NOMO-1 treated with DMSO at 0.1 percent for 48 hours (cell line): Measurements from ENCODE around the gene DHX34.
"Not testable (repeated sequence)": the region's sequence is repeated elsewhere in the genome, so short reads cannot be mapped to it uniquely, and the experiment has no call there.

ENCODE experiments used
- DNase-seq: peaks from one replicate; lab custom pipeline; 2025; ENCODE audit not compliant: unreplicated experiment; lab: John Stamatoyannopoulos, UW

DHX34 gene

GRCh38 chr19:47348819-47349795 is at the start of gene DHX34:
DHX34 (plus strand) TSS chr19:47349315; CDS start chr19:47353031, 3,716 bp downstream.
- peak; percentile 99 for DNase-seq

- DNase-seq, result not testable (repeated sequence)
Observed at GRCh38 chr19:47300867-47301266, 48.2 kb upstream of the DHX34 start.

- DNase-seq, result peak; percentile 30
Observed at GRCh38 chr19:47302249-47302648, 46.9 kb upstream of the DHX34 start.

- no peak for DNase-seq
Observed at GRCh38 chr19:47303966-47304365, 45.1 kb upstream of the DHX34 start.

GRCh38 chr19:47305309-47305751 is 43.8 kb upstream of the DHX34 start:
- DNase-seq, result peak; percentile 13

- DNase-seq, result no peak
Observed at GRCh38 chr19:47306303-47306702, 42.8 kb upstream of the DHX34 start.

GRCh38 chr19:47309038-47309437 is 40.1 kb upstream of the DHX34 start:
- DNase-seq, result no peak

- DNase-seq, result no peak
Observed at GRCh38 chr19:47309608-47310007, 39.5 kb upstream of the DHX34 start, which contains the start of gene C5AR1. C5AR1 (plus strand) TSS chr19:47309861; CDS start chr19:47309896, 35 bp downstream.

- no peak for DNase-seq
Observed at GRCh38 chr19:47310323-47310722, 38.8 kb upstream of the DHX34 start.

- peak; percentile 84 for DNase-seq
Observed at GRCh38 chr19:47310819-47311218, 38.3 kb upstream of the DHX34 start.

GRCh38 chr19:47312366-47313006 is 36.6 kb upstream of the DHX34 start:
- DNase-seq, result no peak

GRCh38 chr19:47313754-47314295 is 35.3 kb upstream of the DHX34 start:
- no peak for DNase-seq

- DNase-seq, result peak; percentile 99
Observed at GRCh38 chr19:47315125-47315821, 33.8 kb upstream of the DHX34 start.

- DNase-seq, result no peak
Observed at GRCh38 chr19:47316513-47316912, 32.6 kb upstream of the DHX34 start.

GRCh38 chr19:47319923-47320871 is 28.9 kb upstream of the DHX34 start:
- no peak for DNase-seq

GRCh38 chr19:47321630-47322029 is 27.5 kb upstream of the DHX34 start:
- no peak for DNase-seq

GRCh38 chr19:47322058-47322457 is 27.1 kb upstream of the DHX34 start:
- peak; percentile 73 for DNase-seq

- DNase-seq, result no peak
Observed at GRCh38 chr19:47323409-47323808, 25.7 kb upstream of the DHX34 start.

- no peak for DNase-seq
Observed at GRCh38 chr19:47323872-47324271, 25.2 kb upstream of the DHX34 start.

GRCh38 chr19:47324502-47324901 is 24.6 kb upstream of the DHX34 start:
- DNase-seq, result peak; percentile 55
